MCF 10A (cell line): Measurements from ENCODE around the gene ISY1. TPM values are rescaled to one million over a fixed set of nuclear protein-coding genes. Genes with fewer than 3 reads are reported as not detected.

Experiments
- BruUV-seq: library from RNA; stranded (reverse); fragments of 400-500 nt; replicated peaks from 2 replicates; lab custom pipeline; 2021; lab: Mats Ljungman, UMichigan
- CTCF ChIA-PET: fragments of 300-600 bp; sonication (Branson Sonifier 250); formaldehyde crosslinking; extraction: SDS; loops from one replicate; lab custom pipeline; 2021; ENCODE audit warnings: antibody characterized with exemption, inconsistent platforms; lab: Yijun Ruan, JAX
- POLR2A ChIA-PET: fragments of 300-600, 350-650 bp; sonication (Branson Sonifier 250); formaldehyde crosslinking; extraction: SDS; loops from one replicate; lab custom pipeline; 2020; ENCODE audit warnings: antibody characterized with exemption, inconsistent platforms; lab: Yijun Ruan, JAX
- DNase-seq: peaks from one replicate; pipeline ENCODE4 v3.0.0-alpha.2; 2018; ENCODE audit not compliant: unreplicated experiment
- H3K27ac Mint-ChIP-seq: one replicate; pipeline ENCODE4 v1.8.0; 2022; ENCODE audit warnings: mild to moderate bottlenecking, low read depth, mixed read lengths; ENCODE audit not compliant: unreplicated experiment
- H3K27me3 Mint-ChIP-seq: one replicate; pipeline ENCODE4 v1.8.0; 2022; ENCODE audit warnings: mixed read lengths; ENCODE audit not compliant: insufficient read depth, unreplicated experiment
- H3K36me3 Mint-ChIP-seq: one replicate; pipeline ENCODE4 v1.8.0; 2022; ENCODE audit warnings: mild to moderate bottlenecking, moderate library complexity, mixed read lengths; ENCODE audit not compliant: insufficient read depth, unreplicated experiment
- H3K4me1 Mint-ChIP-seq: one replicate; pipeline ENCODE4 v1.8.0; 2022; ENCODE audit warnings: mixed read lengths; ENCODE audit not compliant: insufficient read depth, unreplicated experiment
- H3K4me3 Mint-ChIP-seq: one replicate; pipeline ENCODE4 v1.8.0; 2022; ENCODE audit warnings: mild to moderate bottlenecking, moderate library complexity, mixed read lengths; ENCODE audit not compliant: unreplicated experiment
- H3K9me3 Mint-ChIP-seq: one replicate; pipeline ENCODE4 v1.8.0; 2022; ENCODE audit warnings: mixed read lengths; ENCODE audit not compliant: unreplicated experiment
- intact Hi-C: fragments of 100-400 bp; cut with micrococcal nuclease; formaldehyde crosslinking; loops from 2 replicates; pipeline ENCODE4 v1.14.1; 2022
- total RNA-seq: library from RNA; stranded (reverse); gene quantifications from 2 replicates; pipeline ENCODE4 v1.2.3, GENCODE V29; 2022
- TF ChIP-seq, protein P1 (sequence below): fragments of 200-600 bp; IDR thresholded peaks from one replicate; pipeline ENCODE4 v1.8.0; 2022; ENCODE audit warnings: antibody characterized with exemption, mild to moderate bottlenecking; ENCODE audit not compliant: unreplicated experiment

Gene ISY1
- total RNA-seq, 1 experiment from 2014 or later, result 52.5 TPM

DNA sequence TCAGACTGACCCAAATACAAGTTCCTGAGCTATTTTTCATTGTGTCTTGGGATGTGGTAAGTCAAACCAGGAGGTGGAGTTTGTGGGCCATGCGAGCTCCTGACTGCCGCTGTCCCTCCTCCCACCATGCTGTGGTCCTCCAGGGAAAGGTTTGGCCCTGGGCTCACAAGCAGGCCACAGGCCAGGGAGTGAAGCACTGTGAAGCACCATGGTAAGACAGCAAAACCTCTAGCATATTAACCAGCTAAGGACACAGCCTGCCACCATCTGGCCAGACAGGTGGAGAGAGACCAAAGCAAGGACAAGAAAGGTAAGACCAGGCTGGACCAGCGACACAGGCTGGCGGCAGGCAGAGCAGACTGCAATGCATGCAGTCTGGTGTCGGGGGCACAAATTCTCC is 54.5 kb downstream of the ISY1 start:
- H3K4me1 Mint-ChIP-seq, result peaks cover 13% of the 10 kb centered on the region
- intact Hi-C loops, result no loop called here
- POLR2A ChIA-PET, result no interaction called here
- H3K4me3 Mint-ChIP-seq, result no peak overlapping the region
- BruUV-seq, result no TSS peak
- DNase-seq, result no peak
- no peaks in the 10 kb centered on the region for H3K27me3 Mint-ChIP-seq
- no peak overlapping the region for H3K27ac Mint-ChIP-seq
- H3K9me3 Mint-ChIP-seq, result no peaks in the 10 kb centered on the region
- peaks cover 43% of the 10 kb centered on the region for H3K36me3 Mint-ChIP-seq
- TF ChIP-seq, protein P1, sequence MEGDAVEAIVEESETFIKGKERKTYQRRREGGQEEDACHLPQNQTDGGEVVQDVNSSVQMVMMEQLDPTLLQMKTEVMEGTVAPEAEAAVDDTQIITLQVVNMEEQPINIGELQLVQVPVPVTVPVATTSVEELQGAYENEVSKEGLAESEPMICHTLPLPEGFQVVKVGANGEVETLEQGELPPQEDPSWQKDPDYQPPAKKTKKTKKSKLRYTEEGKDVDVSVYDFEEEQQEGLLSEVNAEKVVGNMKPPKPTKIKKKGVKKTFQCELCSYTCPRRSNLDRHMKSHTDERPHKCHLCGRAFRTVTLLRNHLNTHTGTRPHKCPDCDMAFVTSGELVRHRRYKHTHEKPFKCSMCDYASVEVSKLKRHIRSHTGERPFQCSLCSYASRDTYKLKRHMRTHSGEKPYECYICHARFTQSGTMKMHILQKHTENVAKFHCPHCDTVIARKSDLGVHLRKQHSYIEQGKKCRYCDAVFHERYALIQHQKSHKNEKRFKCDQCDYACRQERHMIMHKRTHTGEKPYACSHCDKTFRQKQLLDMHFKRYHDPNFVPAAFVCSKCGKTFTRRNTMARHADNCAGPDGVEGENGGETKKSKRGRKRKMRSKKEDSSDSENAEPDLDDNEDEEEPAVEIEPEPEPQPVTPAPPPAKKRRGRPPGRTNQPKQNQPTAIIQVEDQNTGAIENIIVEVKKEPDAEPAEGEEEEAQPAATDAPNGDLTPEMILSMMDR, result no peak
- CTCF ChIA-PET, result interaction anchor here (1.2 to 3.9 kb wide), 2 partner anchors 12 to 136 kb away, joined by 3 to 22 read pairs; no protein-coding TSS in a partner anchor

GRCh38 chr3:129105862-129106261 is 55.0 kb downstream of the ISY1 start:
- BruUV-seq, result no TSS peak
- H3K4me1 Mint-ChIP-seq, result peaks cover 13% of the 10 kb centered on the region
- H3K27me3 Mint-ChIP-seq, result no peaks in the 10 kb centered on the region
- ChIA-PET POLR2A (no interaction called here), CTCF (interaction anchor here (3.9 kb wide), 1 partner anchor 135 kb away, joined by 22 read pairs; no protein-coding TSS in a partner anchor)
- peaks cover 43% of the 10 kb centered on the region for H3K36me3 Mint-ChIP-seq
- H3K4me3 Mint-ChIP-seq, result no peak overlapping the region
- intact Hi-C loops, result no loop called here
- TF ChIP-seq, protein P1, result no peak
- H3K9me3 Mint-ChIP-seq, result no peaks in the 10 kb centered on the region
- no peak for DNase-seq
- H3K27ac Mint-ChIP-seq, result no peak overlapping the region

GRCh38 chr3:129104498-129105079 is 56.3 kb downstream of the ISY1 start:
- no peak for DNase-seq
- Mint-ChIP-seq H3K27me3 (no peaks in the 10 kb centered on the region), H3K9me3 (no peaks in the 10 kb centered on the region), H3K4me1 (peaks cover 7% of the 10 kb centered on the region), H3K27ac (no peak overlapping the region), H3K4me3 (no peak overlapping the region), H3K36me3 (peaks cover 40% of the 10 kb centered on the region)
- POLR2A ChIA-PET, result no interaction called here
- TF ChIP-seq, protein P1, result no peak
- CTCF ChIA-PET, result interaction anchor here (1.2 kb wide), 1 partner anchor 135 kb away, joined by 3 read pairs; no protein-coding TSS in a partner anchor
- BruUV-seq, result no TSS peak
- intact Hi-C loops, result no loop called here

DNA sequence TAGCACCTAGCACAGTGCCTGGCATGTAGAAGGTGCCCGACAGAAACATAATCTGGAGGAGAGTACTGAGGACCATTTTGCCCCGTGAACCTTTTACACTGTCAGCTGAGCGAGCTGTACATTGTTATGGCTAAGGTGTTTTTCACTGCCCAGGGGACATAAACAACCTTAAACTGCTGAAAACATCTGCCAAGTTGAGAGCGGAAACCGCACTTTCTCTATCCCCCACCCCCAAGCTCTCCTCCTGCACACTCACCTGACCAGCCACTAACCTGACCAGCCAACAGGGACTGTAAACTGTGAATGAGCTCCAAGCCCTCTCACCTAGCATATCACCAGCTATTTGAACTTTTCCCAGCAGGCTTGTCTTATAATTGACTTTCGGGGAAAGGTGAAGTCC is 56.8 kb downstream of the ISY1 start:
- TF ChIP-seq, protein P1, result no peak
- no peaks in the 10 kb centered on the region for H3K9me3 Mint-ChIP-seq
- no peak overlapping the region for H3K4me3 Mint-ChIP-seq
- H3K27ac Mint-ChIP-seq, result no peak overlapping the region
- intact Hi-C loops, result no loop called here
- no TSS peak for BruUV-seq
- peaks cover 36% of the 10 kb centered on the region for H3K36me3 Mint-ChIP-seq
- ChIA-PET POLR2A (no interaction called here), CTCF (interaction anchor here (1.2 kb wide), 1 partner anchor 134 kb away, joined by 3 read pairs; no protein-coding TSS in a partner anchor)
- no peak for DNase-seq
- H3K27me3 Mint-ChIP-seq, result no peaks in the 10 kb centered on the region
- peaks cover 7% of the 10 kb centered on the region for H3K4me1 Mint-ChIP-seq
